Right lobe of liver (tissue), 4 donors: ENCODE data around the gene CARHSP1.

ENCODE experiments used
- CTCF ChIP-seq, 4 donors: fragments of 200-600 bp in 3 of 4; fragments of 450-650 bp in 1 of 4; IDR thresholded peaks; one replicate each; pipeline versions ENCODE4 v1.5.1 to v1.8.0; 2016 to 2022; ENCODE audit warnings: antibody characterized with exemption in 4 of 4, mild to moderate bottlenecking in 2 of 4
- POLR2A ChIP-seq: fragments of 450-650 bp; IDR thresholded peaks from one replicate; pipeline ENCODE4 v1.6.1; 2017; ENCODE audit warnings: antibody characterized with exemption, mild to moderate bottlenecking
- donor health status: DM: no; HTN: no; CAD: no.
- donor health status: DM: no; HTN: no; CAD: no.
- donor health status: DM: no; HTN: yes; CAD: no.

- no peak for TF ChIP-seq POLR2A
- no peak for TF ChIP-seq CTCF (IDR thresholded peaks at IDR 0.05)
These were observed 3.5 kb downstream of the CARHSP1 start for GRCh38 chr16:8865145-8865882.
